ENCODE results near the gene CYP27A1. TPM values are rescaled to one million over a fixed set of nuclear protein-coding genes. Genes with fewer than 3 reads are reported as not detected.

CYP27A1 gene
- total and polyA plus RNA-seq, 2 of the 4 experiments (the other 2 are of a cell fraction) = 5.2 to 5.3 TPM

DNA sequence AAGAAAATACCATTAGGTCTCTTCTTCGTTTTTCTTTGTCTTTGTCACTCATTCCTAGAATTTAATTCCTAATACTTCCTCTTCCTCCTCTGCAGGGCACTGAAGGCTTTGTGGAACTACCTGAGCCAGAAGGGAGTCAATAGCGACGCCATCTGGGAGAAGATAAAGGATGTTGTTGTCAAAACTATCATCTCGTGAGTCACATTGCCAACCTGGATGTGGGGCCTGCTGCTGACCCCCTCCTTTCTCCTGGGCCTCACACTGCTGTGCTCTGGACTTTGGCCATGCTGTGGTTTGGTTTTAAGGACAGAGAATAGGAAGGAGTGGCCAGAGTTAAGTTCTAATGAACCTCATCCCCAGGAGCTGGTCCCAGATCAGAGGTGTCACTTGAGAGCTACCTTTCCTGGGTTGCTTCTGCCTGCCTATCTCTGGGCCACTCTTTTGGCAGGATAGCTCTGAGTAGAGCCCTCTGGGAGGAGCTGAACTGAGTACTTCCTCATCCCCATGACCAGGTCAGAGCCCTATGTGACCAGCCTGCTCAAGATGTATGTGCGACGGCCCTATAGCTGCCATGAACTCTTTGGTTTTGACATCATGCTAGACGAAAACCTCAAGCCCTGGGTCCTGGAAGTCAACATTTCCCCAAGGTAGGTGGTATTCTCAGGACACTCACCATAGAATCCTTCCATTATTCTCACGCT lies 33.1 kb upstream of the CYP27A1 start:
- intact Hi-C loops (cut with micrococcal nuclease) (no loop called here), in situ Hi-C loops (cut with MboI; ENCODE audit: low sequenced_read_pairs) (no loop called here), dilution Hi-C loops (cut with HindIII; ENCODE audit: low sequenced_read_pairs, unreplicated experiment) (no loop called here)
- no CpG with 5 or more reads among the region's 8 CpGs for WGBS, 2 experiments (ENCODE audit: extremely low coverage in 2 of 2, insufficient read length in 1 of 2)
- H3K23ac ChIP-seq (ENCODE audit: low read depth, low read length) = no peak overlapping the region
- no peak overlapping the region for H3K4ac ChIP-seq (ENCODE audit: low read depth, low read length)
- DNase-seq (no peak), ATAC-seq (ENCODE audit: low read depth) (no peak)
- H3K27ac ChIP-seq (ENCODE audit: insufficient read depth, low read length) = no peak overlapping the region
- no peak overlapping the region for H2AFZ ChIP-seq (replicated peaks; ENCODE audit: low read length, poor library complexity)
- no peak overlapping the region for H2BK15ac ChIP-seq (ENCODE audit: low read depth, low read length)
- no peak overlapping the region for H4K5ac ChIP-seq (ENCODE audit: low read depth, low read length)
- no peak overlapping the region for H2BK5ac ChIP-seq (ENCODE audit: low read depth, low read length, poor library complexity, severe bottlenecking)
- H3K4me2 ChIP-seq (ENCODE audit: low read depth, low read length) = no peak overlapping the region
- BruUV-seq (replicated peaks) = no TSS peak
- POLR2A ChIA-PET (ENCODE audit: unreplicated experiment) = no interaction called here
- peaks cover 10% of the 10 kb centered on the region; the same call in 1 of the 2 replicates for H3K9me1 ChIP-seq (ENCODE audit: insufficient read depth, low read length)
- no peak overlapping the region for H3K14ac ChIP-seq (replicated peaks; ENCODE audit: low read depth, low read length)
- H3K27me3 ChIP-seq (ENCODE audit: control insufficient read depth, insufficient read depth, low read length) = no peaks in the 10 kb centered on the region
- H2AK5ac ChIP-seq (ENCODE audit: low read depth, low read length) = no peak overlapping the region
- H3K36me3 ChIP-seq (ENCODE audit: control insufficient read depth, insufficient read depth, low read length) = peaks cover 64% of the 10 kb centered on the region
- H3K9ac ChIP-seq (ENCODE audit: low read depth, low read length) = no peak overlapping the region
- H4K91ac ChIP-seq (ENCODE audit: insufficient read depth, low read depth, low read length) = no peak overlapping the region
- H3K4me3 ChIP-seq (ENCODE audit: insufficient read depth, low read depth, low read length) = no peak overlapping the region
- no peak overlapping the region for H2AK9ac ChIP-seq (replicated peaks; ENCODE audit: low read depth, low read length, poor library complexity)
- CTCF ChIA-PET = no interaction called here
- H2BK20ac ChIP-seq (ENCODE audit: low read depth, low read length) = no peak overlapping the region
- no peak overlapping the region for H4K8ac ChIP-seq (ENCODE audit: low read depth in 2 of 2, low read length in 2 of 2)
- peaks cover 0 to 3% of the 10 kb centered on the region in 2 experiments; a peak in 2 of 4 replicates for H3K79me1 ChIP-seq (ENCODE audit: low read depth in 1 of 2, low read length in 2 of 2)
- H4K20me1 ChIP-seq (ENCODE audit: insufficient read depth, low read length) = no peaks in the 10 kb centered on the region
- no peak overlapping the region for H3K18ac ChIP-seq (ENCODE audit: low read depth, low read length)
- TF ChIP-seq MAFK (IDR thresholded peaks at IDR 0.05; ENCODE audit: low read depth, low read length) = no peak
- TF ChIP-seq RCOR1 (IDR thresholded peaks at IDR 0.05; ENCODE audit: insufficient replicate concordance, low read length) = no peak
- no peak for TF ChIP-seq CHD1 (IDR thresholded peaks at IDR 0.05; ENCODE audit: low read depth, low read length)
- TF ChIP-seq NFE2L2 (IDR thresholded peaks at IDR 0.05; ENCODE audit: low read depth, low read length) = no peak
- no peak for TF ChIP-seq RFX5 (IDR thresholded peaks at IDR 0.05; ENCODE audit: low read depth, low read length)
- no peak for TF ChIP-seq POLR2A (IDR thresholded peaks at IDR 0.05; ENCODE audit: low read depth, low read length)
- no peak for TF ChIP-seq CEBPB (IDR thresholded peaks at IDR 0.05; ENCODE audit: low read depth, low read length)
- TF ChIP-seq, protein P1, sequence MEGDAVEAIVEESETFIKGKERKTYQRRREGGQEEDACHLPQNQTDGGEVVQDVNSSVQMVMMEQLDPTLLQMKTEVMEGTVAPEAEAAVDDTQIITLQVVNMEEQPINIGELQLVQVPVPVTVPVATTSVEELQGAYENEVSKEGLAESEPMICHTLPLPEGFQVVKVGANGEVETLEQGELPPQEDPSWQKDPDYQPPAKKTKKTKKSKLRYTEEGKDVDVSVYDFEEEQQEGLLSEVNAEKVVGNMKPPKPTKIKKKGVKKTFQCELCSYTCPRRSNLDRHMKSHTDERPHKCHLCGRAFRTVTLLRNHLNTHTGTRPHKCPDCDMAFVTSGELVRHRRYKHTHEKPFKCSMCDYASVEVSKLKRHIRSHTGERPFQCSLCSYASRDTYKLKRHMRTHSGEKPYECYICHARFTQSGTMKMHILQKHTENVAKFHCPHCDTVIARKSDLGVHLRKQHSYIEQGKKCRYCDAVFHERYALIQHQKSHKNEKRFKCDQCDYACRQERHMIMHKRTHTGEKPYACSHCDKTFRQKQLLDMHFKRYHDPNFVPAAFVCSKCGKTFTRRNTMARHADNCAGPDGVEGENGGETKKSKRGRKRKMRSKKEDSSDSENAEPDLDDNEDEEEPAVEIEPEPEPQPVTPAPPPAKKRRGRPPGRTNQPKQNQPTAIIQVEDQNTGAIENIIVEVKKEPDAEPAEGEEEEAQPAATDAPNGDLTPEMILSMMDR (conservative IDR thresholded peaks at IDR 0.05; ENCODE audit: low read depth, low read length) = no peak
- TF ChIP-seq SMC3 (IDR thresholded peaks at IDR 0.05; ENCODE audit: low read depth, low read length) = no peak
- TF ChIP-seq FOS (IDR thresholded peaks at IDR 0.05; ENCODE audit: low read depth, low read length) = no peak
- TF ChIP-seq MXI1 (IDR thresholded peaks at IDR 0.05; ENCODE audit: borderline replicate concordance, low read depth, low read length) = no peak
- no peak for TF ChIP-seq BHLHE40 (IDR thresholded peaks at IDR 0.05; ENCODE audit: low read depth, low read length)
- no peak for TF ChIP-seq MAZ (IDR thresholded peaks at IDR 0.05; ENCODE audit: borderline replicate concordance, low read depth, low read length)
- no peak overlapping the region for H3K56ac ChIP-seq (ENCODE audit: extremely low read depth, insufficient read depth, low read length)
- no peak overlapping the region for H2BK120ac ChIP-seq (ENCODE audit: low read depth, low read length)
- H3K4me1 ChIP-seq (ENCODE audit: control insufficient read depth, insufficient read depth, low read length) = 0 out of 2 replicates have a peak, but pooled peaks cover 2% of the 10 kb centered on the region
- no peaks in the 10 kb centered on the region for H3K9me3 ChIP-seq (ENCODE audit: control insufficient read depth, insufficient read depth, low read length)

Data from IMR-90 (cell line).